Right hindlimb (tissue), 1 donor: ENCODE measurements around the gene ZNF394.
A peak's percentile ranks its signal among the peaks of the same experiment; 100 is the strongest.

Experiments
- DNase-seq: peaks from one replicate; pipeline ENCODE4 v3.0.0-alpha.2; 2018

The ZNF394 gene

GRCh38 chr7:99490878-99491277 is 9.2 kb downstream of the ZNF394 start:
- no peak for DNase-seq

- DNase-seq, result no peak
Measured at GRCh38 chr7:99489235-99489634, 10.8 kb downstream of the ZNF394 start.

DNA sequence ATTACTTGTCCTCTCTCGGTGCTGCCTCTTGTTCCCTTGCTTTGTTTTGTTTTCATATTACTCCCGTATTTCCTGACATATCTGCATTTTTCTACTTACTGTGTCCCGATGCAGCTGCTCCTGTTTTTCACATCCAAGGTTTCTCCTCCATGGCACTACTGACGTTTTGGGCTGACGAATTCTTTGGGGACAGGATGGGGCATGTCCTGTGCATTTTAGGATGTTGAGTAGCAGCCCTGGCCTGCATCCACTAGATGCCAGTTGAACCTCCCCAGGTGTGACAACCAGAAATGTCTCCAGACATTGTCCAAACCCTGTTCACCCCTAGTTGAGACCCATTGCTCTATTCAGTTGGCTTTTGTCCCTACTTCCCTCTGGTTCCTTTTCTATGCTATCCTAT is 15.0 kb downstream of the ZNF394 start:
- no peak for DNase-seq

GRCh38 chr7:99478464-99479440 is 21.3 kb downstream of the ZNF394 start:
- no peak for DNase-seq

DNA sequence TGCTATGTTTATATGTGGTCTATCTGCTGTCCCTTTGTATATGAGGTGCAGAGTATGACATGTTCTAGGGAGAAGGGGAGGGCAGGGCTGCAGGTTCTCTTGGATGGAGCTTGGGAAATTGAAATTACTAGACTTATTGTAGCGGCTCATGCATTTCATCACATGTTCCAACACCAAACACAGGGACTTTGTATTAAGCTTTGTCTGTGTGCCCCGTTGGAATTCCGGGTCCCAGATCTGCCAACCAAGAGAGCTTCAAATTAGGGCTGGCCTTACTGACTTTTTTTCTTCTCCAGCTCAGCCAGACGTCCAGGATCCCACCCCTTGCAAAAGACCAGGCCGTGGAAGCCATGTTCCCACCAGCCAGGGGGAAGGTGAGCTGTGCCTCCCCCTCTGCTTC is 24.0 kb downstream of the ZNF394 start:
- no peak for DNase-seq

DNA sequence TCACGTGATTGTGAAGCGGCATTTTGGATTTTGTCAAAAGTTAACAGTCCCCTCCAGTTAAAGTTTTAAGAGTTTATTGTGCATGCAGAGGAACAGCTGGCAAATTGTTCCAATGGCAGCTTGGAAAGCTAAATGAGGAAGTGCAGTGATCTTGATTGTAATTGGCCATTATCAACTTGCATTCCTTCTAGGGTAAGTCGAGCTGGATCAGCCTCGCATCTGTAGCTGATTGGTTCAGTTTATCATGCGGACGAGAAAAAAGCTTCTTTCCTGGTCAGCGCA is 26.8 kb downstream of the ZNF394 start:
- no peak for DNase-seq

DNA sequence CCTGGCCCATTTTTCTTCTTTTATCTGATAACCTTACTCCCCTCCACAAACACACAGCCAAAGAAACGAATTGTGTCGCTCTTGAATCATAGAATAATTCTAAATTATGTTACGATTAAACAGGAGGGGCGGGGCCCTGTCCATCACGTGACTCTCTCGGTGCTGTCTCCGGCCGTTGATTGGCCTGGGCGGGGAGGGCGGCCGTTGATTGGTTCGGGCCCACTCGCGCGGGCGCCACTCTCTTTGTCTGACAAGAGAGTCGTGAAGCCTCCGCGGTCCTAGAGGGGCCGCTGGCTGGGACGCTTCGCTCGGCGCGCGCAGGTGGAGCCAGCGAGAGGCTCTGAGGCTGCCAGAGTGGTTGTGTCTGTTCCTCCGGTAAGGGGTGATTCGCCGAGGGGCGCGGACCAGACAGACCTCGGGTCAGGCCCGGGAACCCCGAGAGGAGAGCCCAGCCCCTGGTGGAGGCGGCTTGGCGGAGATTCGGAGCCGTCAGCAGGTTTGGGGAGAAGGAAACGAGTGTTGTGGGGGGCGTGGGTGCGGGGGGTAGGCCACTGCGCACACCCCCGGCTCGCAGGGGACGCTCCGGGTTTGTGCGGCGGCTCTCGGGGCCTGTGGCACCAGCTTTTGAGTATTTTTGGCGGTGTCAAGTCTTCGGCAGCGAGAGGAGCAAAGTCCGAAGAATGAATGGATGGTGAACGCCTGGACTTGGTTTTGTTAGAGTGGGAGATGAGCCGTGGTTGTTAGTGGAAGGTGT is 27.3 kb downstream of the ZNF394 start, which contains the start of gene ZNF789:
TSS of gene ZNF789 (plus strand) at position 330 of the 754 bp plus-strand sequence. CDS start 3,567 bp downstream, outside the sequence.
- DNase-seq, result peak; percentile 98

GRCh38 chr7:99469381-99470065 is 30.6 kb downstream of the ZNF394 start:
- no peak for DNase-seq

DNA sequence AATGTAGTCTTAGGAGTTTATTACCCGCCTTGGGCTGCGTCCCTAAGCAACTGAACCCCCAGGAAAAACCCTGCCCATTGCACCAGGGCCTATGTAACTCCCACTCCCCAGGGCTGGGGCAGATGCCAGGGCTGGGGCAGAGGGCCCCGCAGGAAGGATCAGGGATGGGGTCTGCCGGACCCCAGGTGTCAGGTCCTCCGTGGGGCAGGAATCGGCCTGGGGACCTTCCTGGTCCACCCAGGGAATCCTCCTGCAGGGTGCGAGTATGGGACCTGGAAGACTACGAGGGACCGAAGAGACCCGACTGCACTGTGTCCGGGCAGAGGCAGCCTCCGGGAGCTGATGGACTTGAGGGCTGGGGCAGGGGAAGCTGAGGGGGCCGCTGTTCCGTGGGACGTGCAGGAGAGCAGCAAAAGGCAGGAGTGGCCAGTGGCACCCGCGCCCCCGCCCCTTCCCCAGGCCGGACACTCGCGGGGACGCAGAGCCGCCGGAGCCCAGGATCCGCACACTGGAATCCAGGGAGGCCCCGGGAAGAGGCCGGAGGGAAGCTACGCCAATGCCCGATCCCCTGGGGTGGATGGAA is 31.7 kb downstream of the ZNF394 start:
- no peak for DNase-seq

- DNase-seq, result no peak
Measured at GRCh38 chr7:99465421-99465768, 34.7 kb downstream of the ZNF394 start.

DNA sequence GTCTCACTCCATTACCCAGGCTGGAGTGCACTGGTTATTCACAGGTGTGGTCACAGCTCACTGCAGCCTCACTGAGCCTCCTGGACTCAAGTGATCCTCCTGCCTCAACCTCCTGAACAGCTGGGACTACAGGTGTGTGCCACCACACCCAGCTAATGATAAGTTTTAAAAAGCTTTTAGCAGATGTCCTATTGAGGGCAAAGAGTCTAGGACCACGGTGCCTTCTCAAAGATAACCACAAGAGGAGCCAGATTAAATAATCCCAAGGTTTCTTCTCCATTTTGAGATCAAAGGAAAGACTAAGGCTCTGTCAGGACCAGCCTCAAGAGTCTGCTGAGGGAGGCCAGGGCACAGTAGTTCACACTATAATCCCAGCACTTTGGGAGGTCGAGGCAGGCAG is 38.9 kb downstream of the ZNF394 start:
- DNase-seq, result no peak

GRCh38 chr7:99460651-99461050 is 39.4 kb downstream of the ZNF394 start:
- no peak for DNase-seq

GRCh38 chr7:99459087-99459486 is 41.0 kb downstream of the ZNF394 start:
- no peak for DNase-seq

GRCh38 chr7:99457650-99458493 is 42.2 kb downstream of the ZNF394 start:
- DNase-seq, result no peak

- DNase-seq, result no peak
Measured at GRCh38 chr7:99457050-99457649, 42.9 kb downstream of the ZNF394 start.

DNA sequence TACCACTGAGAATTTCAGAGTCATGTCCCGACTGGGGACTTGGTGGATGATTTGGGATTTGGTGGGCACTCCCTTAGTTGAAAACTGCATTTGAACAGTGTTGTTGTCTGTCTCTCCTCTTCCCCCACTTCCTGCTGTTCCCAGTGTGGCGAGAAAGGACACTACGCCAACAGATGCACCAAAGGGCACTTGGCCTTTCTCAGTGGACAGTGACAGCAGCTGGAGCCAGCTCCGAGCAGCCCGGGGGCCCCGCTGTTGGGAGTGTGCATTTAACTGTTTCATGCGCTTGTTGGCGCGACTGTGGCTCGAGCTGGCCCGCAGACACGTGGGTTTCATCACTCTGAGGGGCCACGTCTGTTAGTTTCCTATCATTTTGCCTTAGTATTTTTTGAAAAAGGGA is 43.8 kb downstream of the ZNF394 start:
- DNase-seq, result no peak

DNA sequence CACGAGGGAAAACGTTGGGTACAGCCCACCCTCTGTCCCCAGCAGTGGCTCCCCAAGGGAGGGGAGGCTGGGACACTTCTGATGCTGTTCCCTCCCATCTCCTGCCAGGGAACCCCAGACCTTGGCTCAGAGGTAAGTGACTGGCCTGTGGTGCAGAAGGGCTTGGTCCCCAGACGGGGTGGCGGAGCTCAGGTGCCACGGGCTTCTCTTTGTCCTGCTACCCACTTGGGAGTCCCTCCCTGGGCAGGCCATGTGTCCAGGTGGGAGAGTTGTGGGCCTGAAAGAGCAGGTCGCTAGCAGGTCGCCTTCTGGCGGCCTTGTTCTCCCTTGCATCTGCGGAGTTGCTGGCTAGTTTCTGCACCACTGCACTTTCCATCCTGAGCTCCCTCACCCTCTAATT is 44.2 kb downstream of the ZNF394 start:
- DNase-seq, result no peak

DNA sequence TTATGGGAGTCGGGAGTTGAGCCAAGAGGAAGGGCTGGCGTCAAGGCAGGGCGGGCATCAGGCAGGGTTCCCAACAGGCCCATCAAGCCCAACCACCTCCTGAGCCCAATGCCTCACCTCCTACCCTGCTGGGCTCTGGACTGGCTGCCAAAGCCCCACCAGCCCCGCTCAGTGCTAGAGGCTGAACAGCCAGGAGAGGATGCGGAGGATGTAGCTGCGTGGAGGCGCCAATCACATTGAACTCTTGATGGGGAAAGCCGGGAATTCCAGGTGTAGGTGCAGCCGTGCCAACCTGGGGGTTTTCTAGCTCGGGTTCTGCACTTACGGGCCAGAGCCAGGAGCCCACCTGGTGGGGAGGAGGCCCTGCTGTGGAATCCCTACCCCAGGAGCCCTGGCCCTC is 47.0 kb downstream of the ZNF394 start:
- no peak for DNase-seq

GRCh38 chr7:99452541-99452940 is 47.5 kb downstream of the ZNF394 start:
- no peak for DNase-seq

- DNase-seq, result no peak
Measured at GRCh38 chr7:99451936-99452335, 48.1 kb downstream of the ZNF394 start.

DNA sequence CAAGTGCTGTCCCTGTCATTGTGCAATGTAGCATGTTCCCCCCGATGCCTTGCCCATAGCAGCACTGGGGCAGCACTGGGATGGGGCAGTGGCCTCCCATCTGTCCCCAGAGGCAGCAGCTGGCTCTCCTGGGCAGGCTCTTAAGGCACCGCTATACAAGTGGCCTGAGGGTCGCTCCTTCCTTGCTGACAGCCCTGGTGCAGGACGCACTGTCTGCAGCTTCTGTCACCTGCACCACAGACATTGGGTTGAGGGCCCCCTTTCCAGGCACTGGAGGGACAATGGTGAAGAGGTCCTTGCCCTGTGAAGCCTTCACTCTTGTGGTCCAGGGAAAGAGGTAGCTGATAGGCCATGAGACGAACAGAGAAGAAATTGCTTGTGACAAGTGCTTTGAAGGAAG is 50.8 kb downstream of the ZNF394 start:
- no peak for DNase-seq

DNA sequence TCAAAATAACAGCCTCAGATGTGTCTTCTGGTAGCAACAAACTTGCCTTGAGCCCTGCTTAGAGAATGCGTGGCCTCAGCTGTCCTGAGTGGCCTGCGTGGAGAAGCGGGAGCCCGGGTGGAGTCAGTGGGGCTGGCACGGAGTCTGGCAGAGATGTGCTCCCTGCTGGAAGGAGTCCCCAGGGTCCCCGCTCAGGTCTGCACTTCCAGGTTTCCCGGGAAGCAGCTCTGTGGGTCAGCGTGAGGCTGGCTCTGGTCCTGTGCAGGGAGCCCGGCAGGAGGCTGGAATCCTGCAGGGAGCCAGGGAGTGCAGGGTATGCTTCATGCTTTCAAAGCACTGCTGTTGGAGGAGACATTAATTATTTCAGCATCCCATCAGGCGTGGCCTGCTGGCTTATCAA is 51.2 kb downstream of the ZNF394 start:
- no peak for DNase-seq
